GM19324 (cell line): ENCODE data around the gene RAB5B.
"Not testable (repeated sequence)": the region's sequence is repeated elsewhere in the genome, so short reads cannot be mapped to it uniquely, and the experiment has no call there.

ENCODE experiments used
- ATAC-seq: cut with Tn5 transposase; IDR thresholded peaks from one replicate; pipeline ENCODE4 v1.9.1; 2021; ENCODE audit warnings: mild to moderate bottlenecking, moderate library complexity; ENCODE audit not compliant: unreplicated experiment, low FRiP score

Gene RAB5B

GRCh38 chr12:56011509-56012090 lies 37.7 kb downstream of the RAB5B start:
- ATAC-seq: no peak

- no peak for ATAC-seq
These were observed 39.6 kb downstream of the RAB5B start for GRCh38 chr12:56013482-56013881.

- no peak for ATAC-seq
These were observed 40.3 kb downstream of the RAB5B start for GRCh38 chr12:56014205-56014604.

- ATAC-seq: no peak
These were observed 43.3 kb downstream of the RAB5B start for GRCh38 chr12:56017181-56017580.

GRCh38 chr12:56018356-56018755 lies 44.5 kb downstream of the RAB5B start:
- no peak for ATAC-seq

- no peak for ATAC-seq
These were observed 46.7 kb downstream of the RAB5B start, which contains the start of gene IKZF4 for GRCh38 chr12:56020423-56021184. Gene IKZF4 (plus strand): TSS chr12:56021043. CDS start chr12:56021494, 451 bp downstream.

GRCh38 chr12:56021889-56022497 lies 48.1 kb downstream of the RAB5B start:
- ATAC-seq: no peak

- ATAC-seq: no peak
These were observed 54.8 kb downstream of the RAB5B start for GRCh38 chr12:56028511-56029165.

- ATAC-seq: no peak
These were observed 55.3 kb downstream of the RAB5B start for GRCh38 chr12:56029166-56029519.

- no peak for ATAC-seq
These were observed 55.9 kb downstream of the RAB5B start for GRCh38 chr12:56029666-56030293.

- ATAC-seq: no peak
These were observed 58.1 kb downstream of the RAB5B start for GRCh38 chr12:56031987-56032386.

- no peak for ATAC-seq
These were observed 60.9 kb downstream of the RAB5B start for GRCh38 chr12:56034586-56035332.

GRCh38 chr12:56037161-56037560 lies 63.3 kb downstream of the RAB5B start:
- ATAC-seq: no peak

- ATAC-seq: no peak
These were observed 64.3 kb downstream of the RAB5B start for GRCh38 chr12:56038022-56038655.

- no peak for ATAC-seq
These were observed 66.3 kb downstream of the RAB5B start for GRCh38 chr12:56040151-56040550.

- no peak for ATAC-seq
These were observed 67.2 kb downstream of the RAB5B start for GRCh38 chr12:56040963-56041551.

GRCh38 chr12:56041552-56042429 lies 67.9 kb downstream of the RAB5B start, which contains the start of gene RPS26:
Gene RPS26 (plus strand): TSS chr12:56041918. CDS start chr12:56042167, 249 bp downstream.
- ATAC-seq: peak; percentile 95

- ATAC-seq: not testable (repeated sequence)
These were observed 68.5 kb downstream of the RAB5B start for GRCh38 chr12:56042430-56042813.
